GM21717 (cell line): ENCODE data around the gene ASAP2.

Source experiments
- ATAC-seq: cut with Tn5 transposase; IDR thresholded peaks from one replicate; pipeline ENCODE4 v1.9.1; 2021; ENCODE audit warnings: mild to moderate bottlenecking, moderate library complexity; ENCODE audit not compliant: unreplicated experiment

The ASAP2 gene

DNA sequence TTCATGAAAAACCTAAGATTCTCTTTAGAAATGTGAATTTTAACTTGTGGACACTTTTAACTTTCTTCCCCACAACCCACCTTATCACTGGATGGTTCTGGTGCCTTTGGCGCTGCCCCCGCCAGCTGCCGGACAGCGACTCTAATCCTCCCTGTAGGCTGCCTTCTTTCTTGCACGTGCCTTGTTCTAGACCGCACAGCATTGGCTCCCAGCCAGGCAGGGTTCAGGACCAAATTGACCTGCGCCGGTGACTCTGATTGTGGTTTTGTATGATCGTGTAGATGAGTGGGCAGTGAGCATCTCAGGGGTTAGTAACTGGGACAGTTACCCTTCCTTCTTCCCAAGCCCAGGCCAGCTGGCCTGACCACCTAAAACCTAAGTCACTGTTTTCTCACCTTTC lies 106.8 kb downstream of the ASAP2 start:
- no peak for ATAC-seq

DNA sequence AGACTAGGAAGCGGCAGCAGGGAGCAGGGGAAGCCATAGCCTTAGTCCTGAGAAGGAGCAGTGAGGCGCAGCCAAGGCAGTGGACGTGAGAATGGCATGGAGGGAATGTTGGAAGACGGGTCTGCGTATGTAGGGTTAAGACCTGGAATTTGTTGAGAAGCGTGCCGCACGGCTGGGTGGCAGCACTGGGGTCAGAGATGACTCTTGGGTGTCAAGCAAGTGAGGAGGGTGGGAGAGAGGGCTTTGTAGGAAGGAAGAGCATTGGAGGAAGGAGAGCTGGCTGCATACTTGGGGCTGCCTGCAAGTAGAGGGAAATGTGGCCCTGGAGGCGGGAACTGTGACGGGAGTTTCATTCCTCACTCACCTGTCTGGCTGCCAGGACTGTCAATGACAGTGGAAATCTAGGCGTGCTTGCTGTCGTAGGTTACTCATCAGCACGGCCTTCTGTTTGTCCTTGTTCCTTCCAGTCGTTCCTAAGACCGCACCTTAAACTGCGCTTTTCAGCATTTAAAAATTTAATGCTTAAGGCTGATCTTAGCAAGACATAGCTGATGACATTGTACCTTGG lies 108.8 kb downstream of the ASAP2 start:
- no peak for ATAC-seq

DNA sequence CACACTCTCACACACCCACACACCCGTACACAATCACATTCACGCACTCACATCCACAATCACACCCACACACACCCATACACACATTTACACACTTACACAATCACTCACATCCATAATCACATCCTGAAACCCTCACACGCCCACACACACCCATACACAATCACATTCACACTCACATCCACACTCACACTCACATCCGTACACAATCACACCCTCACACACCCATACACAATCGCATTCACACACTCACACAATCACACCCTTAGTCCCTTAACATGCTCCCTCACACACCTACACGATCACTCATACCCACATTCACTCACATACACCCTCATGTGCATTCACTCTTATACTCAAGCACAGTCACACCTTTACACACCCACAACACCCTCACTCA lies 110.9 kb downstream of the ASAP2 start:
- no peak for ATAC-seq

DNA sequence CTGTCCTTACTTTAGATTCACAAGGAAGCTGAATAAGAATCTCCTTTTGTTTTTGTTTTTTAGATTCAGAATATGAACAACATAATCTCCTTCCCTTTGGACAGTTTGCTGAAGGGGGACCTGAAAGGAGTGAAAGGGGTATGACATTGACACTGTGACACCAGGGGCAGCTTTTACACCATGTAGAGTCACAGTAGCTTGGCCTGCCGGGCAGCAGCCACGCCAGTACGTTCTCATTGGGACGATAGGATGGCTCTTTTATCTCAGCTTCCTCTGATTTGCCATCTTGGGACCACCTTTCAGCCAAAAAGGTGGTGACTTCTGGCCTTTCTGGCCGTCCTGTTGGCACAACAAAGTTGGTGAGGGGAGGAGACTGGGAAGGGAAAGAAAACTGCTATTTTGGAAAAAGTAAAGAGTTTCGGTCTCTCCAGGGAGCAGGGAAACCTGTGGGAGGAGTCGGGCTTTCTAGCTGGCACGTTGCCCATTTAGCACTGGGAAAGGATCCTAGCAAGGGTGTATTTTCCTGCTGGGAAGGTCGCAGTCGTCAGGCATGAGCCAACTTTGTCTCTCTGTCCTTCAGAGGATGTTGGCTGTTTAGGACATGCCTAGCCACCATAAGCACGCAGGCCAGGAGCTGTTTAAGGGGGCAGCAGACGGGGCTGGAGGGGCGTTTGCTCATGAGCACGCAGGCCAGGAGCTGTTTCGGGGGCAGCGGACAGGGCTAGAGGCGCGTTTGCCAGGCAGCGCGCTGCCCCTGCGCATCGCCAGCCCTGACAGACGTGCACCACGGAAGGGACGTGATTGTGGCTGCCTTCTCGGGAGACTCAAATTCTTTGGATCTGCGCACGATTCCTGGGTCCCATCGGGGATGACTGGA lies 112.1 kb downstream of the ASAP2 start:
- ATAC-seq = no peak

DNA sequence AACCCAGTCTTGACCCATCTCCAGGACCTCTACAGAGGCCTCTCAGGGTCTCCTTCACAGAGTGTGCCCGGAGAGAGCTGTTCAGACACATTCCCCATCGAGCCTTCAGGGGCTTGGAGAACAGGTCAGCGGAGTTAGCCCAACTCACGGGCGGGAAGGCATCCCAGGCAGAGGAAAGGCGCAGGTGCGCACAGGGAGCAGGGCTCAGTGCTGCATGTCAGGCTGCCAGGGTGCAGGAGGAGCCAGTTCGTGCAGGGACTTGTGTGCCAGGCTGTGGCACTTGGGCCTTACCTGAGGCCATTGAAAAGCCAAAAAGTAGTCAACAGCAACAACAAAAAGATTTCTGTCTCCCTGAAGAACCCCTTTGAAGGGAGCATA lies 112.7 kb downstream of the ASAP2 start:
- ATAC-seq = no peak

DNA sequence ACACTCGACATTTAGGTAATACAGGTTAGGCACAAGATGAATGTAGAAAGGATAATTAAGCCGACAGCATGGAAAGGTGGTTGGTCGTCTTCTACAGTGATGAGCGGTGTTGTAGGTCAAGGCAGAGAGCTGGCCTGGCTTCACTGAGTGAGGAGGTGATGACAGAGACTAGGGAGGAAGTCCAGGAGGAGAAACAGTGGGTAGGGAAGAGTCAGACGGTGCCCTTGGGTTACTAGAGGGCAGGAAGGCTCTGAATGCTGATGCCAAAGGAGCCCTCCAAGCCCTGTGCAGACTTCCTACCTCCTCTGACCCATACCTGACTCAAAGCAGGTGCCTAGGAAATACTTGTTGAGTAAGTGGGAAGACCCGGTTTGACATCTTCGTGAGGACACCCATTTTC lies 116.0 kb downstream of the ASAP2 start:
- no peak for ATAC-seq

DNA sequence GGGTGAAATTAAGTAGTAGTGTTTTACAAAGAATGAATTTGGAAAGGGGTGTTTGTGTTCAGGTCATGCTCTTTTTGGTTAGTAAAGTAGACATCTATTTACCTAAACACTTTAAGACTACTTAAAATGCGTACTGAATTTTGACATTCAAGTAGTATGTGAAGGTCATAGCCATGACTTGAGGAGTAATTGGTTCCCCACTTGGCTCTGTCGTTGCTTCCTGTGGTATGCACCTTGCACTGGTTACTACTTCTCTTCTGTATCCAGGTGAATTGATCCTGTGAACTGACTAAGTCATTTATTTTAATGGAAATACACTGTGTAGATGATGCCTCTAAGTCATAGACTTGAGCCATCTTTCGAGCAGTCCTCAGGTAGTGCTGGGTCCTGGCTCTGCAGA lies 118.8 kb downstream of the ASAP2 start:
- no peak for ATAC-seq

DNA sequence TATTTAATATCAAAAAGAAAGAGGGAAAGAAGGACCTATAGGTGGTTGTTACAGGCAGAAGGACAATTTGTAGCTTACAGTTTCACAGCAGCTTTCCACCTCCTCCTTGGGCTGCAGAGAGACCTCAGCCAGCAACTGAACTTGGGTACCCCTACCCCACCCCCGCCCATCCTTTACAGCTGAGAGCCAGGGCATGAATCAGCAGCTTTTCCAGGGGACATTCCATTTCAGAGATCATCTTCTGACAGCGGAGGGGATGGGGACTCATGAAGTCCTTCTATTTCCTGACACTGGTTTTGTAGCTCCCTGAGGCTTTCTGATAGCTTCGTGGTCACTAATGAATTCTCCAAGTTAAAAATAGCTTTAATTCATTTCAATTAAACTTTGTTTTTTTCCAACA lies 120.4 kb downstream of the ASAP2 start:
- ATAC-seq = no peak

DNA sequence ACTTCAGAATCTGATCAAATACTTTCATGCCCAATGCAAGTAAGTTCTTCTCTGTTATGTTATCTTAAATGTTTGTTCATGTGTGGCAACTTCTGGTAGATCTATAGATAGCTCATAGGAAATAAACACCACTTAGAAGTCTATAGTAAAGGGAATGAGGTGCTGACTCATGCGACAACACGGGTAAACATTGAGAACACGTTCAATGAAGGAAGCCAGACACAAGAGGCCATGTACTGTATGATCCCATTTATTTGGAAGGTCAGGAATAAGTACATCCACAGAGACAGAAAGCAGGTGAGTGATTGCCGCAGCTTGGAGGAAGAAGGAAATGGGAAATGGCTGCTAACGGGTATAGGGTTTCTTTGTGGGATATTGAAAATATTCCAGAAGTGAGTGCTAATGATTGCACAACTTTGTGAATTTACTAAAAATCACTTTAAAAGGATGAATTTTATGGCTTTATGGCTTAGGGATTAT lies 121.3 kb downstream of the ASAP2 start:
- no peak for ATAC-seq

DNA sequence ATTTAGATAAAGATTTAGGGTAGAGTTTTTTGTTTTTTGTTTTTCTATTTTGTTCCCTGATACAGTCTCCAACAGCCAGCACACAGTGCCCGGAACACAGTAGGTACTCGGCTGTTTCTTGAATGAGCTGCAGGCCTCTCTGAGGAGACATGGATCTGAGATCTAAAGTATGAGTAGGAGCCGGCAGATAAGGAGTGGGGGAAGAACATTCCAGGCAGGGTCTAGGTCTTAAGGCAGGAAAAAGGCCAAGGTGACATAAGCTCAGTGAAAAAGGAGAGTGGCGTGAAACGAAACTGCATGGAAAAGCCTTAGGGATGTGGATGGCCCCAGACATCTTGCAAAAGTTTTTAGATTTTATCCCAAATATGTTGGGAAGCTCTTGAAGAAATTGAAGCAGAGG lies 122.3 kb downstream of the ASAP2 start:
- ATAC-seq = no peak

DNA sequence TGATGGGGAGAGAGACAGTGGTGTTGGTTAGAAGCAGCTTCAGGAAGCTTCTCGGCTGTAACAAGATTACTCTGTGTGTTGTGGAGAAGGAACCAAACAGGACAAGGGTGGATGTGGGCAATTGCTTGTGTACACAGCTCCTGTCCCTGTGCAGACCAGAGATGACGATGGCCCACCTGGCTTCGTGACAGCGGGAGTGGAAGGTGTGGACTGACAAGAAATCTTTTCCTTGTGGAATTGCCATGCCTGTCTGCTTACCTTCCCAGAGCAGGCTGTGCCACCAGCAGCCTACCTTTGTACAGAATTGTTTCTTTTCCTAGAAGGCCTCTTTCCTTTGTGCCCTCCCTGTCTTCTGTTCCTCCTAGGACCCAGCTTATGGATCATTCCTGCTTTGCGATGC lies 122.9 kb downstream of the ASAP2 start:
- no peak for ATAC-seq

DNA sequence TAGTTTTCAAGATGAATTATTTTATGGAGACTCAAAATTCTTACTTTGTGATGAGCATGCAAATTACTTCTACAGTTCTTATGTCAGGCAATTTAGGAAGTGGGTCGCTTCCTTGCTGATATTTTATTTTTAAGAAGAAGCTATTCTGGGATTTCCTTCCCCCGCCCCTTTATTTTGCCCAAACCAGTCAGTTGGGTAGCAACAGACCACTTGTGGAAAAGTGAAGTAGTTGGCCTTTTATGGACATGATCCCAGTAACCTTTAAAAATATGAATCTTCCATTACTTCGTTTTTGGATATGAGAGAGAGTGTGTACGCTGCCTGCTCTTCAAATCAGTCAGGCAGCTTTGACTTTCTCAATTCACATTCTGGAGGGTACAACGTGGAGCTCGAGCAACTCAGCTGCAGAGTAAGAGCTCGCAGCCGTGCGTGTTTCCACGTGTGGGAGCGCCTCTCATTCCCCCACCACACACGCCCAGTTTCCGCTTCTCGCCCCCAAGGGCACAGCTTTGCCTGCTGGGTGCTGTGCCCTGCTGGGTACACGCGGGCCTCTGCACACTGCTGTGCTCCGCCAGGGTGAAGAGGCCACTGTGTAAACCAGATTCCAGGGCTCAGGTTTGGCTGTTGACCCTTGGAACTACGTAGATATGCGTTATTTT lies 124.1 kb downstream of the ASAP2 start:
- no peak for ATAC-seq

DNA sequence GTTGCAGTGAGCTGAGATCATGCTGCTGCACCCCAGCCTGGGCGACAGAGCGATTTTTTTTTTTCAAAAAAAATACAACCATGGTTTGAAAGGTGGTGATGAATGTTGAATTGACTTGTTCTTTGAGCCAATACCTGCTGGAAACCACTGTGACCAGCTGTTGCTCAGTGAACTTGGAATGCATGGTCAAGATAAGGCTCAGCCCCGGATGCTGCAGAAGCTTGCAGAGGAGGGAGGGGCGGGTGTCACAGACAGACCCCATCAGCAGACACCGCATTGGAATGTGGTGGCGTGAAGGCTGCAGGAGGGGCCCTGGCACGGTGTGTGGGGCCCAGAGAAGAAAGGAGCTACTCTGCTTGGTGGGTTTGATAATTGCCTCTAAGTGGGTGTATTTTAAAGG lies 125.1 kb downstream of the ASAP2 start:
- ATAC-seq = no peak

DNA sequence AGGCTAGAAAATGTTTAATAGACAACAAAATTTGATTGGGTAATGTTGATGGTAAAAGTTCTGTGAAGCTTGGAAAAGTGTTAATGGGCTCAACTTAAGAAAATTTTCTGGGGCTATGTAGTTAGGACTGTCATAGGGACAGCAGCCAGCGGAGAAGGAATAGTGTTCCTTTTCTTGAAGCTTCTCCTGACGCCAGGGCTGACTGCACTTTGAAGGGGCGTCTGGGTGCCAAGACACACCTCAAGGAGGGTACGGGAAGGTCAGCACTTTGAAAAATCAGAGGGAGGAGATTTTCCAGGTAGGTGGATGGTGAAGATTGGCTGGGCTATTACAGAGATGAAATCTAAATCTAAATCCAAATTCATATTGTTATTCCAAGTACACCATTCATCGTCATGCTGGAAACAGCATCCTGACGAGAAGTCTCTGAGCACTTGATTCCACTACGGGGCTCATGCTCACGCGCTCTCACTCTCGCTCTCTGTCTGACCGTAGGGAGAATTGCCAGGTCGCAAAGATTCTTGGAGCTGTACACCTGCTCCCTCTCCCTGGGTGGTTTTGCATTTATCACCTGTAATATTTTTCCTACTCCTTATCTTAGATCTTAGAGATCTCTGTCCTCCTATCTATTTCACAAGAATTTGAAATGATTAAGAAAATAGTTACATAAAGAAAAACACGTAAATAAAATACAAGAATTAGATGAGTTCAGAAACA lies 125.7 kb downstream of the ASAP2 start:
- no peak for ATAC-seq

DNA sequence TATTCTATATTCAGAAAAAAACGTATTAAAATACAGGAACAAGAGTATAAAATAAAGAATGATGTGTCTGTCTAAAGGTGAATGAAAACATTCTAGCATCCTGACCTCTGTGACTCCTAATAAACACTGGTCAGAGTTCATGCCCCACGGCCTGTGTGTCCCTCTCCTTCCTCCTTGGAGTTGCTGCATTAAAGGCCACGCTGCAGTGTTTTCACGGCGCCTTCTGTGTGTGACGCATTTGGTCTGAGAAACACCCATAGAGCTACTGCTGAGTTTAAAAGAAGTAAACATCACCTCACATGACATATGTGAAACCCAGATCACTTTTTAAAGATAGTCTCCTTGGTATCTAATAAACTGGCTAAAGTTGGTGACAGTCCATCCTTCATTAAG lies 126.2 kb downstream of the ASAP2 start:
- no peak for ATAC-seq

DNA sequence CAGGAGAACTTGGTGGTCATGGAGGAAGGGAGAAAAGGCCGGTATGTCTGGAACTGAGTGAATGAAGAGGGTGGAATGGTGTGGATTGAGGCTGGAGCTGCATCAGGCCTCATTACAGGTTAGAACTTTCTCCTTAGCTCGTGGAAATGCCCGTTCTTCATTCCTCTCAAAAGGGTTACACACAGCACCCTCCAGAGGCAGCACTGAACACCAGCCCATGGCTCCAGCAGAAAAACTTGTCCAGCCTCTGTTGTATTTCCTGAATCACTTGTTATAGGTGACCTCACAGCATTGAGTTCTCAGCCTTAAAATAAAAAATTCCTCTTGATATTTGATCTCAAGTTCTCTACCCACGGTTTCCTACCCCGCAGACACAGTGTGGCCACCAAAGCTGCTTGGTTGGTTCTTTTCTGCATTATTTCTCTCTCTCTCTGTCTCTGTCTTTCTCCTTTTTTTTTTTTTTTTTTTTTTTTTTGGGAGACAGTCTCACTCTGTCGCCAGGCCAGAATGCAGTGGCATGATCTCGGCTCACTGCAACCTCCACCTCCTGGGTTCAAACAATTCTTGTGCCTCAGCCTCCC lies 127.1 kb downstream of the ASAP2 start:
- ATAC-seq = no peak

DNA sequence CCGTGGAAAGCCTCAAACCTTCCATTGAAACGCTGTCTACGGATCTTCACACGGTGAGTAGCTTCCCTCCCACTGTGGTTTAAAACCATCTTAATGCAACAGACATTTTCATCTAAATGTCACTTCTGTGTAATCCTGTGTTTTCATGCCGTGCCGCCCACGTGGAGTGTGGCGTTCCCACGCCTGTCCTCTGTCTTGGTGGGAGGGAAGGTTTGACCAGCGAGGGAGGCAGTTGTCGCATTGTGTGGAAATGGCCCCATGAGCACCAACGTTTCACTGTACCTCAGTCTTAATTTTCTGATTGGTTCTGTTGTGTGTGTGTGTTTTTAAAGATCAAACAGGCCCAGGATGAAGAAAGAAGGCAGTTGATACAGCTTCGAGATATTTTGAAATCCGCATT lies 128.1 kb downstream of the ASAP2 start:
- no peak for ATAC-seq

DNA sequence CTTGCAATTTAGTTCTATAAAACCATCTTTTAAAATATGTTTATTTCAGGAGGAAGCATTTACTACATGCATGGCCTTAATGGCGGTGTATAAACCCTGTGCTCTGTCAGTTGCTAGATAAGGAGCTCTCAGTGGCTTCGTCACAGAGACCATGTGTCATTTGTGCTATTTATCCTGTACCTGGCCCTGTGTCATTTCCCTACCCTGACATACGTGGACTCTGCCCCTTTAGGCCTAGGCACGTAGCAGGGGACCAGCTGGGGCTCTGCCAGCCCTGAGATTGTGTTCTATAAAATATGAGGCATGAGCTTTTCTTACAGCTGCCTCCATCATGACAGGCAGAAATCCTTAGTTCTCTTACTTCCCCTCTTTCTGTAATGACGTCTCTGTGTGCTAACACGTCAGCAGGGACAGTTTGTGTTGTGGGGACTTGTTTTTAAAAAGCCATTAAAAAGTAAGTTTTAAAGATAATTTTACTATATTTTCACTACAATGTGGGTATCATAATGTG lies 128.8 kb downstream of the ASAP2 start:
- no peak for ATAC-seq

DNA sequence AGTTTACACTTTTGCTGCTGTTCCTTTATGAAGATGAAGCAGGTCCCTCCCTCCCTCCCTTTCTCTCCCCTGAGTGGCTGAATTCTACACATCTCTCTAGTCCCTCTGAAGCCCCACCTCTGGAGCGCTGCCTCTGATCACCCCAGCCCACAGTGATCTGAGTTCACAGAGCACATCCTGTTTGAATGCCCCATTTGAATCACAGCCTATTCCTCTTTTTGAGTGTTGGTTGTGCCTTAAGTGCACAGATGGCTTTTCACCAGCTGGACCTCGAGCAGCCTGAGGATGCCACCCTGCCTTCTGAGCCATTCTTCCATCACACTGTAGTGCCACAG lies 129.6 kb downstream of the ASAP2 start:
- no peak for ATAC-seq

DNA sequence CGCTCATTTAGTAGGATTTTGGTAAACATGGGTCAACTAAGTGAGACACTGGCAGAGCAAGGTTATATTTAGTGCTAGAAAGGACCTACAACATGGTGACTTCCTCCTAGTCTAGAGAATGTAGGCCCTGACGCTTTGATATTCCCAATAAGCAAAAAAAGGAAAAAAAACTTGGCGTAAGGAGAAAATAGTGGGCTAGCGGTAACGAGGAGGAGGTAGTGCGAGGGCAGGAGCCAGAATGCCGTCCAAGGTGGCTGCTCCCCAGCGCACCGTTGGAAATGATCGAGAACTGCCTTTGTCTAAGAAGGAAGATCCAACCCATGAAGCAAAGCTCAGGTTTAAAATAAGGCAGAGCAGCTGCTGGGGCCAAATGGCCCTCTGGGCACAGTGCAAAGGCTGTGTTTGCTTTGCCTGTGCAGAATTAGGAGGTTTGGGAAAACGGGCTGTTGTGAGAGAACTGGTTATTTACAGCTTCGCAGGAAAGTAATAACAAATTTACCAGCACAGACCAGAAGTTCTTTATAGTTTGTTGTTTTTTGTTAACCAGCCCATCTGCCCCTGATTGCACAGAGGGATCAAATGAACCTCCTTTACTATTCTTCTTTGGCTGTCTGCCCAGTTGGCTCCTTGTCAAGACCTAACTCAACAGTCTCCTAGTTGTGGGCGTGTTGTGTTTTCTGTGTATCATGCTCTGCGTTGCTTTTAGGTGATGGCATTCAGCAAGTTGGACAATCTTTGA lies 130.1 kb downstream of the ASAP2 start:
- no peak for ATAC-seq
